Measurements from ENCODE around the gene CNTN4. TPM values are rescaled to one million over a fixed set of nuclear protein-coding genes. Genes with fewer than 3 reads are reported as not detected.

Gene CNTN4
- total RNA-seq, 1 experiment from 2014 or later: 1.6 TPM

- no peaks in the 10 kb centered on the region for H3K23me2 ChIP-seq (ENCODE audit: insufficient read length, low read depth, low read length, poor library complexity, severe bottlenecking)
- no CpG with 5 or more reads among the region's 3 CpGs for WGBS (ENCODE audit: extremely low coverage, insufficient read length, low lambda C conversion rate)
- H3K4me1 ChIP-seq (ENCODE audit: insufficient read depth, low read length): no peaks in the 10 kb centered on the region
- no peak for TF ChIP-seq CTCF (conservative IDR thresholded peaks at IDR 0.05)
- no peak overlapping the region for H2BK15ac ChIP-seq (ENCODE audit: low read depth, low read length)
- no peaks in the 10 kb centered on the region for H3K36me3 Mint-ChIP-seq (ENCODE audit: insufficient read depth in 1 of 3, low read depth in 3 of 3)
- H3T11ph ChIP-seq (ENCODE audit: low read length): no peak overlapping the region
- no peaks in the 10 kb centered on the region for H3K4me1 Mint-ChIP-seq
- no peak overlapping the region for H2BK20ac ChIP-seq (ENCODE audit: low read depth, low read length, poor library complexity, severe bottlenecking)
- H3K56ac ChIP-seq (ENCODE audit: insufficient read length, low read depth, low read length): no peak overlapping the region
- H2BK5ac ChIP-seq (ENCODE audit: insufficient read length, low read length): no peak overlapping the region
- H3K18ac ChIP-seq (ENCODE audit: insufficient read length, low read depth, low read length): no peak overlapping the region
- no peaks in the 10 kb centered on the region for H3K9me3 Mint-ChIP-seq
- no peak overlapping the region for H2BK12ac ChIP-seq (ENCODE audit: insufficient read length, low read depth, low read length)
- H4K8ac ChIP-seq (replicated peaks; ENCODE audit: insufficient read length, low read depth, low read length): no peak overlapping the region
- H3K9me3 ChIP-seq (ENCODE audit: control insufficient read depth, low read depth, low read length): no peaks in the 10 kb centered on the region
- no peaks in the 10 kb centered on the region for H3K27me3 ChIP-seq (ENCODE audit: insufficient read depth, low read length)
- H3K27ac ChIP-seq (ENCODE audit: insufficient read length, low read depth, low read length): no peak overlapping the region
- no peak overlapping the region for H3K4ac ChIP-seq (ENCODE audit: low read depth, low read length)
- no peak overlapping the region for H2BK120ac ChIP-seq (ENCODE audit: low read depth, low read length, poor library complexity, severe bottlenecking)
- DNase-seq: no peak
- H3K27me3 Mint-ChIP-seq (ENCODE audit: low read depth): peaks cover 2% of the 10 kb centered on the region; the same call in 1 of the 2 replicates
- no peak overlapping the region for H2AK5ac ChIP-seq (ENCODE audit: insufficient read length, low read length)
- H3K23ac ChIP-seq (ENCODE audit: insufficient read length, low read depth, low read length): no peak overlapping the region
- no peaks in the 10 kb centered on the region for H3K79me2 ChIP-seq (ENCODE audit: insufficient read depth, low read length)
- H3K79me1 ChIP-seq (ENCODE audit: insufficient read depth, low read depth, low read length, poor library complexity, severe bottlenecking): no peaks in the 10 kb centered on the region
- H4K20me1 ChIP-seq (ENCODE audit: control insufficient read depth, insufficient read depth, insufficient read length): no peaks in the 10 kb centered on the region
- no peak overlapping the region for H3K14ac ChIP-seq (ENCODE audit: insufficient read depth, low read length)
- H4K91ac ChIP-seq (ENCODE audit: insufficient read length, low read depth, low read length): no peak overlapping the region
- no peak overlapping the region for H3K4me2 ChIP-seq (ENCODE audit: insufficient read depth, insufficient read length, low read length)
- no peak overlapping the region for H3K4me3 Mint-ChIP-seq
- H3K9ac ChIP-seq (ENCODE audit: extremely low read depth, insufficient read length, low read length): no peak overlapping the region
- no peak overlapping the region for H4K5ac ChIP-seq (ENCODE audit: insufficient read length, low read depth, low read length)
- H2AFZ ChIP-seq (ENCODE audit: low read length): no peak overlapping the region
- no peak overlapping the region for H3K27ac Mint-ChIP-seq
Observed at GRCh38 chr3:2567451-2567850, 468.8 kb downstream of the CNTN4 start.

Measured in H9 (cell line).